Renal pelvis (tissue), 4 donors: ENCODE data around the gene FGD5. TPM values are rescaled to one million over a fixed set of nuclear protein-coding genes. Genes with fewer than 3 reads are reported as not detected.
A peak's percentile ranks its signal among the peaks of the same experiment; 100 is the strongest.

ENCODE experiments used
- DNase-seq: peaks from one replicate; pipeline ENCODE4 v3.0.0-alpha.2; 2013
- polyA plus RNA-seq, 3 donors: library from polyadenylated mRNA; unstranded; fragments of 120-200 nt; gene quantifications; one replicate each; pipeline ENCODE4 v1.2.1, GENCODE V29; 2013; ENCODE audit not compliant: insufficient read length in 3 of 3

The FGD5 gene
- polyA plus RNA-seq, 3 donors: 20.2 to 25.5 (median 23.9) TPM

DNA sequence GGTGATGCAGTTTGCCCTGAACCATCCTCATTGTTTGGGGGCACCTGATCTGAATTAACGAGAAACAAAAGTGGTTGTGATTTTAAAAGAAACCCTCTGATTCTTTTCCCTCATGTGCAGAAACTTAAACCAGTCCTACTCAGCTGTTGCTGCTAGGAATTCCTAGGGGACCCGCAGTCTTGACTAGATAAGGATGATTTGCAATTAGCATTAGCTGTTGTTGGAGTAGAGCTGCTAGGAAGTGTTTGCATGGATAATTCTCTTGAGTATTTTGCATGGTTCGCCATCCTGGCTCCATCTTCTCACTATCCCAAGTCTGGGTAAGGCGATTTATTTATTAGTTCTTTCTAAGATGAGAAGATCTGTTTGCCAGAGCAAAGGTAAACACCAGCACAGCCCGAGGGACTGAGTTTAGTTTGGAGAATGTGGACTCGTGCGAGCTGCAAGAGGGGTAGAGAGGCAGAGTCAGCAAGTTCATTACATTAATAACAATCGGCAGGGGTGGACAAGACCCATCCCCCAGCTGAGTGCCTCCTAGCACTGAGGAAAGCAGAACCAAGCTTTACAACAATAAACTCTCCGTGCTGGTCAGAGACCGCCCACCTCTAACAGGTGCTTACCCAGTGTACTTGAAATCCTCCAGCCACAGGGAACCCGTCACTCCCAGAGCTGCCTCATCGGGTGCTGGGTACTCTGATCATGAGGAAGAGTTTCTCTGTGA is 4.1 kb downstream of the FGD5 start:
- no peak for DNase-seq

DNA sequence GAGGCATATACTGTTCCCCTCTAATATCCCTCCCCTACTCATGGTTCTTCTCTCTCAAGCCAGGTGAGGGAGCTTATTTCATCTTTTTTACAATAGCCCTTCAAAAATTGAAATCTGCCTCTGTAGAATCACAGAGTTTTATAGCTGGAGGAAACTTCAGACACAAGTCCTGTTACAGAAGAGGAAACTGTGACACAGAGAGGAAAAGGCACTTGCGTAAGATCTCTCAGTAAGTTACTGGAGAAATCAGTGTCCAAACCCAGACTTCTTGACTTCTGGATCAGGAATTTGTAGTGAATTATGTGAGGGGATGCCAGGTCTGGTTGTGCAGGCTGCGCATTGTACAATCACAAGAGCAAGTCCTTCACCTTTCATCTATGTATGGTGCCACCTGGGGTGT is 4.6 kb downstream of the FGD5 start:
- DNase-seq: no peak

DNA sequence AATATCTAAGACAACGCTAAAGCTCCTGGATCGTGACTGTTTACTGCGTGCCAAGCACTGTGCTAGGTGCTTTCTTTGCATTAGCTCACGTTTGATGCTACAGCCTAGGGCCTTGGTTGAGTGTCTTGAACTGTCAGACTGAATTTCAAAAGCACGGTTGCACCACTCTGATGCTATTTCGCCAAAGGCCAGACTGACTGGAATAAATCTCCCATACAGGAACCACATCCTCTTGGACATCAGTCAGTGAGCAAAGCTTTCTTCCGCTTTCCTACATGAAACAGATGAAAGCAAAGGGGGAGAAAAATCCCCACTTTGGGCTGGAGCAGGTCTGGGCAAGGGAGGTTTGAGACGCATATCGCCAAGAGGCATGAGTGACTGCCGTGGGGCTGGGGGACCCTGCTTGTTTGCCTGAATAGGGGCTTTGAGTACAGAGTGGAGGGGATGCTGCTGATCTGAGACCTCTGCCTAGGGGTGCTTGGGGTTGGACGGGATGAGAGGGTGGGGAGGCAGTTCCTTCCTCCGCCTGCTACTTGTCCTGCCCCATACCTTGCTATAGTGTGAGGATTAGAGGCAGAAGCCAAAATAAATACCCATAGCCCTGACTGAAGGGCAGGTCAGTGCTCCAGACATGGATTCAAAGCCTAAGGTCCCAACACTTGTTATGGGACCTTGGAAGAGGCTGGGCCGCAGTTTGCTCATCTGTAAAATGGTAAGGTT is 5.3 kb downstream of the FGD5 start:
- no peak for DNase-seq

DNA sequence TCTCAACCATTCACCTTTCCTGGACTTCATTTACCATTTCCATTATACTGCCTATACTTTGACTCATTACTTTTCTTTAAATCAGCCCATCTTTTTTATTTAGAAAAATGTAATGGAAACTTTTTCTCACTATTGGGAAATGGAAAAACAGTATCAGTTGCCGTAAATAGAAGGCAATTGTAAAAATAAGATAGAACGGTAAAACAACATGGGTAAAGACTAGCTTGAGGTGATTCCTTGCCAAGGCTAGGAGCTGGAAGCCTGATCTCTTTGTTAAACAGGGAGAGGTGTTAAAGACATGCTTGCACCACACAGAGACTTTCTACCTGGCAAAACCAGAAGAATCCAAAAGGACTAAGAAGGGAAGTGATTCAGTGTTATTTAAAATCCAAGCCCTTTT is 5.9 kb downstream of the FGD5 start:
- DNase-seq: no peak

DNA sequence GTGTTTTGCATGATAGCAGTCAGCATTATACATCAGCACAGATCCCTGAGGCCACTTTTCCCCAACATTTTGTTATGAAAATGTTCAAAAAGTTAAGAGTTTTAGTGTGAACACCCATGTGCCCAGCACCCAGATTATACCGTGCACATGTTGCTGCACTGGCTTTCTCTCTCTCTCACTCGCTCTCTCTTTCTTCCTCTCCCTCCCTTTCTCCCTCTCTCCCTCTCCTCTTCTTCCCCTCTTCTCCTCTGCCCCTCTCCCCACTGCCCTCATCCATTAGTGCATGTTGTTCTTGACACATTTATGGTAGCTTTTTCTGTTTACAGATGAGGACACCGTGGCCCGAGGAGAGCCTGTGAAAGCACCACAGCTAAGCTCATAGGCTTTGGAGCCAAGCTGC is 7.3 kb downstream of the FGD5 start:
- no peak for DNase-seq

DNA sequence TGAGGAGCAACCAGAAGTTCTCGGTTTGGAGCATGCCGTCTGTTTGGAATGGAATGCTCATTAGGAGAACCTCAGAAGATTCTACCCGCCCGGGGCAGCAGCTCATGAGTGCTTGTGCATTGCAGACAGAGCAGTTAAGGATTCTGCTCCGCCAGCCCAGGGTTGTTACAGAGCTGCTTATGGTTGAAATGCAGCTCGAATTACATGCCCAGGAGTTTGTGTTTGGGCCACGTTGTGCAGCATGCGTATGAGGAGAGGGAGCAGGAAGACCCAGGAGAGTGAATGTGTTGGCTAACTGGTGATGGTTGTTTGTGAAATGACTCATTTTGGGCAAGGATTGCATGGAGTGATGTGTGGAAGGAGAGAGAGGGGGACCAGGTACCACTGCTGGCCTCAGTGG is 9.0 kb downstream of the FGD5 start:
- no peak for DNase-seq

DNA sequence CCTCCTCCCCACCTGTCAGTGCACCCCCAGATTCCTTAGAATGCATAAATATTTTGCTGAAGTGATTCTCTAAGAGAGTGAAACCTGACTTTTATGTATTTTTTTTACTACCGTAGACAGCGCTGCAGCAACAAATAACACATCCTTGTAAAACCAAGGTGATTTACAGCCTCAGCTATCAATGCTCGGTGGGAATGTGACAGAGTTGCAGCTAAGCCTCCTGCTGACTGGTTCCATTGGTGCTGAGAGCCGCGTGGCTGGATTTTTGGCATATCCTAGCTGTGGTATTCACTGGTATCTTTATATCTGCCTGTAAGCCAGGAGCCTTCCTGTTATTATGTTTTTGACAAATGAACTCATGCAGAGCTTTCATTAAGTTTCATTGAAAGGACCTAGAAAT is 11.0 kb downstream of the FGD5 start:
- DNase-seq: no peak

DNA sequence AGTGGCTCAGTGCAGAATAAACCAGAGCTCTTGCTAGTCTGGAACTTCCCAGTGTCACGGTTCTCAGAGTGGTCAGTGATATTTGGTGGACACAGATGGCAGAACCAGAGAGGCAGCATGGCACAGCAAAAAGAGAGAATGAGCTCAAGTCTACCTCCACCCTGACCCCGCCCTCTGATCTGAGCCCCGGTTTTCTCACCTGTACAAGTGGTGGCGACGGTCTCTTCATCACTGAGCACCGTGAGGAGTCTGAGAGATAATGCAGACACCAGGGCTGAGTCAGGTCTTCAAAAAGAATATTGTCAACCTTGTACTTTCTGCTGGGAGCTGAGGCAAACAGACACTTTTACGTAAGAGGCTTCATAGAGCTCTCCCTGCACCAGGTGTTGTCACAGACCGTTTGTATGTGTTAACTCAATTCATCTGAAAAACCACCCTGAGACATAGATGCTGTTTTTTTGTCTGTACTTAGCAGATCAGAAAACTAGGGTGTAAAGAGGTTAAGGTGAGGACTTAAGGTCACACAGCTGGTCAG is 13.2 kb downstream of the FGD5 start:
- DNase-seq: no peak

DNA sequence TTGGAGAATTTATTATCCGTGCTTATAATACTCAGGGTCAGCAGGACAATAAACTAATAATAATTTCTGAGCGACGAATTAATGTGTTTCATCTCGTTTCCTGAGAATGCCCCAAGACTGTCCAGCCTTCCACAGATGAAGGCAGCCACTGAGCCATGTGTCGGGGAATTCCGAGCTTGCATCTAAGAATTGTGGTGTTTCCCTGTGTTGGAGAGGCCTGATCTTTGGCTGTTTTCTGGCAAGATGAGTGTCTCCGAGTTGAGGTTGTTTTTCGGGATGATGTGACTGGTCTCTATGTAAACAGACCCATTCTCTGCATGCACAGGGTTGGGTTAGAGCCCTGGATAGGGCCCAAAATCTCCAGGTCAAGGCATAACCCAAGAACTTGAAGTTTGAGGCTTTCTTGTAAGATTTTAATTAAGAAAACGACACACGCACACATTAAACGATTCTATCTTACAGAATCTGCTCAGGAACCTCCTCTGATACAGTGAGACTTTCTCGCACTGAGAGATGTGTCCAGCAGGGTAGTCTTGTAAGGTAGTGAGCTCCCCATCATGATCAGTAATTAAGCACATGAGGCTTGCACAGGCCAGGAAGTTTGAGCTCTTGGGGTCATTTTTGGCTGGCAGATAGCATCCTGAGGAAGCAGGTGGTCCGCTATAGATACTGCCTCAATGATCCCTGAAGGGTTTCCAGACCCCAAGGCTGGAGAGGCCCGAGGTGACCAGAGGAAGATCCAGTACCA is 14.4 kb downstream of the FGD5 start:
- no peak for DNase-seq

DNA sequence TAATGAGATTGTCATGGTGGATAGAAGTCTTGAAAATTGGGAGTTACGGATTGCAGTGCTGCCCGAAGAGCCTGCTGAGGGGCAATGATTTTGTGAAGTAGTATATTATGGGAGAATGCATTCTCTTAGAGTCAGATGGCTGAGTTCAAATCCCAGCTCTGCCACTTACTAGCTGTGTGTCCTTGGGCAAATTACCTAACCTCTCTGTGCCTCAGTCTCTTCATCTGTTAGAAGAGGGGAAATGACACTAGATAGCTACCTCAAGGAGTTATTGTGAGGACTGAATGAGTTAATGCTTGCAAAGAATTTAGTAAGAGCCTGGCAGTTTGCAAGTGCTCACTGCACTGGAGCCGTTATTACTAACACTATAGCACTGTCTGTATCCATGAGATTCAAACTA is 15.4 kb downstream of the FGD5 start:
- no peak for DNase-seq

DNA sequence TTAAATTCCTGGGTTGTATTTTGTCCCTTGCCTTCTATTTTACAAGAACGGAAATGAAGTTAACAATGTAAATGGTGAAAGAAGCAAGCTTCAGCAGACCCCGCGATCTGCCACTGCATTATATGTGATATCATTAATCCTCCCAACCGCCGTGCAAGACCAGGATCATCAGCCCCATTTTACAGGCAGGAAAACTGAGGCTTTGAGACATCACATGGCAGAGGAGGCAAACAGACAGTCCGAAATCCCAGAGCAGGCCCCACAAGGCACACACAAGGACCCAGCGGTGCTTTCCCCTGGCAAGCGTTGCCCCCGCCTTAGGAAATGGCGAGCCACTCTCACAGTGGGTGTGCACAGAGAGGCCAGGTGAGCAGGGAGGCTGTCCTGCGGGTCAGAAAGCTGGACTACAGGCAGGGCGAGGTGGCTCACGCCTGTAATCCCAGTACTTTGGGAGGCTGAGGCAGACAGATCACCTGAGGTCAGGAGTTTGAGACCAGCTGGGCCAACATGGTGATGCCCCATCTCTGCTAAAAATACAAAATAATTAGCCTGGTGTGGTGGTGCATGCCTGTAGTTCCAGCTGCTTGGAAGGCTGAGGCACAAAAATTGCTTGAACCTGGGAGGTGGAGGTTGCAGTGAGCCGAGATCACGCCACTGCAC is 16.2 kb downstream of the FGD5 start:
- DNase-seq: no peak

DNA sequence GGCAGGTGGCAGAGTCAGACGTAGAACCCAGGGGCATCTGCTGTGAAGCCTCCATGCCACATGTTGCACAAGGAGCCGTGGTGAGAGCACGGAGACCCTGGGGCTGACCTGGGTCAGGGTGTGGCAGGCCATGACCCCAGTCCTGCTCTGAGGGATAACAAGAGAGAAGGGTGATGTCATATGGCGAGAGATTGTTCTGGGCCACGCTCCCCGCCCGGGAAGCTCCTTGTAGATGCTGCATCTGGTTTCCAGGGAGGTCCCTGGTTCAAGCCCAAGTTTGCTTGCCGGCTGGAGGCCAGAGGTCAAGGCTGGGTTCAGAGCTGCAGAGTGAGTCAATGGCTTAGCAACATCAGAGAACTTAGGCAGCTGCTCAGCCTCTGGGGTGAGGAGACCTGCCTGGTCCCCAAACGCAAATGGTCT is 17.3 kb downstream of the FGD5 start:
- no peak for DNase-seq

DNA sequence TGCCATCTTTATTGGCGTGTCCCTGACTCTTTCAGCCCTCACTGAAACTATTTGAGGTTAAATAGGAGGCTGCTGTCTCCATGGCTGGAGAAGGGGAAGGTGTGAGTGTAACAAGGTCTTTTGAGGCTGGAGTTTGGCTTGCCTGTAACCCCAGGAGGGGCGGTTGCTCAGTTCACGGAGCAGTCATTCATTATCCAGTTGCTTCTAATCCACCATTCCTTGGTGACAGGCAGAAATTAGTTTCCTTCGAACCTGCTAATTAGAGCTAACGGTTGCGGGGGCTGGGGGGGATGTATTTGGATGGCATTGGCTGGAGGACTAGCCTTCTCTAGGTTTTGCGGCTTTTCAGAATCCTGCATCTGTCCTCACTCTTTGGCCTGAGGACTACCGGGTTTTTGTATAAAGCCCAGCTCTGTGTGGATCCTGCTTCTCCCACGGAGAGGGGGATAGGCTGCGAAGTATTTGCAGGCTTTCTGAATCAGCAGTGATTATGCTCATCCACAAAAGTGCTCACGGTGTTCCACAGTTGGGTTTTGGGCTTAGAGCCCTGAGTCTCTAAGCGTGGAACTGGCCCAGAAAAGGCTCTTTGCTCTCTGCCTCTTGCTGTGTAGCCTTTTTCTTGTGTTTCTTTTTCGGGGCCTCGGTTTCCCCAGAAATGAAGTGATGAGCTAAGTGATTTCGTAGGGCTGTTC is 18.6 kb downstream of the FGD5 start:
- no peak for DNase-seq

DNA sequence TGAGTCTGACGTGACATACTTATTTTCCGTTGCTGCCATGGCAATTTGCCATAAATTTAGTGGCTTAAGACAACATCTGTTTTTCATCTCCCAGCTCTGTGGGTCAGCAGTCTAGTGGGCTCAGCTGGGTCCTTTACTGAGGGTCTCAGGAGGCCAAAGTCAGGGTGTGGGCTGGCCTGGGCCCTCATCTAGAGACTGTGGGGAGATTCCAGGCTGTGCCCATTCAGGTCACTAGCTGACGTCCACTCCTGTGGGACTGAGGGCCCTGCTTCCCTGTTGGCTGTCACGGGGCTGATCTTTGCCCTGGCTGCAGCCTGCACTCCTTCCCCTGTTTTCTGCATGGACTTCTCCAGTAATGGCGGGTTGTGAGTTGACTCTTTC is 19.1 kb downstream of the FGD5 start:
- peak; percentile 56 for DNase-seq

DNA sequence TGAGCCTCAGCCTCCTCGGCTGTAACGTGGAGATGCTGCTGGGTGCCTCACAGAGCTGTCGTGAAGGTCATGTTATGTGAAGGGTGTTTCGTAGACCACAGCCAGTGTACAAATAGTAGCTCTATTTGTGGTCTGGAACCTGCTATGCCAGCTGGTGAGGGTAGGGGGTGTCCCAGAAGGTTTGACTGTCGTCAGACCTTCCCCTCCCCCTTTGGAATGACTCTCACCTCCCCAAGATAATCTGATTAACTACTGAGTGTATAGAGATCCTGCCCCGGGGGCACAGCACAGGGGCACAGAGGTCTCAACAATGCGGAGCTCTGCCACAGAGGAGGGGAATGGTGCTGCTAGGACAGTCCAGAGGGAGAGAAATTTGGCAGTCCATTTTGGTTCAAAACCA is 20.5 kb downstream of the FGD5 start:
- DNase-seq: no peak

DNA sequence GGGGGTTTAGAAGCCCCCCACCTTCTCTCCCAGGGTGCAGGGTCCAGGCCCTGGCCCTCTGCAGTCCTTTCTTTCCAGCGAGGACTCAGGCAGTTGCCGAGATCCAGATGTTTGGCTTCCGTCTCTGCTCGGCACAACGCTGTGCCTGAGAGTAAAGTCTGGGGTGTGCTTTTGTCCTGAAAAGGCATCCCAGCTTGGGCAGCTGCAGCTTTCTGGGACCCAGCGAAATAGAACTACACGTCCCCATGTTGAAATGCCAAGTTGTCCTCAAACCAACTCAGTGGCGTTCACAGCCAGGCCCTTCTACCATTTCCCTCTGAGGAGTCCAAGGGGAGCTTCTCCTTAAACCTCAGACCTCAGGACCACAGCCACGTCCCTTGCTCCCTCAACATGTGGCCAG is 23.1 kb downstream of the FGD5 start:
- no peak for DNase-seq

DNA sequence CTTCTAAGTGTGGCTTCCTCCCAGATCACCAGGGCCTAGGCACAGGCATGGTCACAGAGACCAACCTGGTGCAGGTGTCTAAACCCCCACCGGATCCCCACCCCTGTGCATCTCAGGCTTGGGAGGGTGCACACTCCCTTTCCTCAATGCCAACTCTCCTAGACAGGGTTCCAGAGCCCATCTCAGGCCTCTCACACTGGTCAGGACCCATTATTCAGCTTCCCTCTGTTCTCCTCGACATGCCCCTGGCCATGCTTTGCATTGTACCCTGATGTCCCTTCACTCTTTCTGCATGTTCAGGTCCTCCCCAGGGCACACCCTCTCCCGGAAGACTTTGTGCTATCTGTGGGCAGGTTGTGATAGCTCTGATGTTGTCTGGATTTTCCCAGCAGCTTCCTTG is 23.5 kb downstream of the FGD5 start:
- DNase-seq: no peak

DNA sequence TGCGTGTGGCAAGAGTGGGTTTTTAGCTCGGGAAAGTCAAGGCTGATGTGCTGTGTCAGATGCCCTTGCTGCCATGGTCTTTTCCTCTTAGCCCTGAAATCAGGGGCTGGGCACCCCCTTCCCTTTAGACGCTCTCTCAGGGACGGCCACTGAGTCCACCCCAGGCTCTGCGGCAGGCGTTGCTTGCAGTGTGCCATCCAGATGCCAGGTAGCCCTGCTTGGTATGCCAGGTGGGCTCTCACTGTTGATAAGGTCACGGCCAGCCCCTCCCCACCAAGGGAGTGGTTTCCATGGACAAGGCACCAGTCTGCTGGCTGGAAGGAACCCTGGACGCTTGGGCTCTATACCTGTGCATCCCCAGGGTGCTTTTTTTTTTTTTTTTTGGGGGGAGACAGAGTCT is 24.6 kb downstream of the FGD5 start:
- DNase-seq: no peak

DNA sequence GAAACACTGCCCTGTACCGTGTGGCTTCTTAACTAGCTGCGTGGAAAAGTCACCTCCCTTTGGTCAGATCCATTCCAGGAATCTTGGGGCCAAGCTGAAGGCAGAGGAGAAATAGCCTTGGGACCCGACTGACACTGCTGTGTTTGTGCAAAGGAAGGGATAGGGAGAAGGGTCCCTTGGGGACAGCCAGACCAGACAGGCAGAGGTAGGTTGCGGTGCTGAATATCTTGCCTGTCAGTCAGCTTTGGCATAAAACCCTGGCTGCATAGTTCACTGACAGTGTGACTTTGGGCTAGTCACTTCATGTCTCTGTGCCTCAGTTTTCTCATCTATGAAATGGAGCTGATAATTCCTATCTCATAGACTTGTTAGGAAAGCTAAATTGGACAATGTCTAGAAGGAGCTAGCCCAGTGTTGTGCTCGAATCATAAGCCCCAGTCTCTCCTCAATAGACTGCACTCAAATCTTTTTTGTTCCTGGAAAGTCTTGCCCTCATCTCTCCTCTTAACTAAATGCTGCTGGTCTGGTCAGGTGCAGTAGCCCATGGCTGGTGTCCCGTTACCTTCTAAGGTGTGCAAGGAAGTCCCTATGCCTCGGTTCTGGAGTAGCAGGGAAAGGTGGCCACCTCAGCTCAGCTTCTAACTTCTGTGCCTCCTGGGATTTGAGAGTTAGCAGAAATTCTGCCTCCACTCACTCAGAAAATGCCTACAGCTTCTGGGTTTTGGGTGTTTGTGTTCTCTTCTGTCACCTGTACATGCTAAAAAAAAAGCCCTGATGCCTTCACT is 25.8 kb downstream of the FGD5 start:
- DNase-seq: no peak

DNA sequence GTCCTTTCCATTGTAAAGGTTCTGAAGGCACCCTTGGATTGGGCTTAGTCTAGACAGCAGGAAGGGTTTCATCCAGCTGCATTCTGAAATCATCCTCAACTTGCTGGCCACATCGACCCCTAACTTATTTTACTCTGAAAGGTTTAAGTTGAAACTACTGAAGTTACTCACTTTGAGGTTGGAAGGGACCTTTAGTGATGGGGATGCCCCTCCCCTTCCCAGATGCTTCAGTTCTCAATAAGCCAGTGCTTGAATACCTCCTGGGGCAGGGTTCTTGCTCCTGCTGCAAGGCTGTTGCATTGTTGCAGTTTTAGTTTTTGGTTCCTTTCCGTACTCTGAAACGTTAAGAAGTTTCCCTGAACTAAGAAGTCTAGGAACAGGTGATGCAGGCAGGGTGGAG is 26.4 kb downstream of the FGD5 start:
- no peak for DNase-seq

DNA sequence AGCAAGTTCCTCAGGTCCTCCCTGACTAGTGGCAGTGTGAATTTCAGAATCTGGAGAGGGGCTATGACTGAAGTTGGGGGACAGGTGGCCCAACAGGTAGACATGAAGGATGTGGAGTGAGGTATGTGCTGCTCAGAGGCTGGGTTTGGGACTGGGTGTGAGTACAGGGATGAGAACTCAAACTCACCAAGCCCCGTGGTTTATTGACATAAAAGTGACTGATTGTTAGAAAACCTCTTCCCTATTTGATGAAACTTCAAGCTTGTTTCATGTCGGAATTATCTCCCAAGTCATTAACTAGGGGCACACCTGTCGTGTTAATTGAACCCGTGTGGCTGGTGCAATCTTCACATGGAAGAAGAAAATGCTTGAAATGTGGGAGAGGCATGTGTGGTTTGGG is 27.1 kb downstream of the FGD5 start:
- no peak for DNase-seq
